Fibroblast of lung (primary cell): ENCODE results near the gene PDE2A. TPM values are rescaled to one million over a fixed set of nuclear protein-coding genes. Genes with fewer than 3 reads are reported as not detected.

Experiments
- DNase-seq, 2 donors: peaks; one replicate each; pipeline versions ENCODE4 v3.0.0 to v3.0.0-alpha.2; 2010; ENCODE audit warnings: low read depth in 2 of 2
- H2AFZ ChIP-seq: 2 replicates; pipeline ENCODE4 v1.5.1; 2012; ENCODE audit warnings: low read length, control low read depth, inconsistent platforms
- H3K27ac ChIP-seq: 2 replicates; pipeline ENCODE4 v1.5.1; 2011; ENCODE audit warnings: low read length, control low read depth; ENCODE audit not compliant: insufficient read depth
- H3K27me3 ChIP-seq: 2 replicates; pipeline ENCODE4 v1.5.1; 2011; ENCODE audit warnings: mild to moderate bottlenecking, low read length; ENCODE audit not compliant: control insufficient read depth, insufficient read depth
- H3K36me3 ChIP-seq: 2 replicates; pipeline ENCODE4 v1.5.1; 2011; ENCODE audit warnings: low read length; ENCODE audit not compliant: control insufficient read depth, insufficient read depth
- H3K4me1 ChIP-seq: 2 replicates; pipeline ENCODE4 v1.5.1; 2011; ENCODE audit warnings: low read length; ENCODE audit not compliant: control insufficient read depth, insufficient read depth; ENCODE audit errors: extremely low read depth
- H3K4me2 ChIP-seq: 2 replicates; pipeline ENCODE4 v1.5.1; 2011; ENCODE audit warnings: low read length, control low read depth; ENCODE audit not compliant: insufficient read depth; ENCODE audit errors: extremely low read depth
- H3K4me3 ChIP-seq, 4 experiments: fragments of 200-600 bp in 1 of 4; sonication (generic) in 1 of 4; replicated peaks in 1 of 4; 2 replicates each; pipeline ENCODE4 v1.5.1; 2011 to 2016; ENCODE audit warnings: low read length in 4 of 4, low read depth in 3 of 4, mild to moderate bottlenecking in 3 of 4, control low read depth in 2 of 4, inconsistent platforms in 1 of 4, mixed read lengths in 1 of 4; ENCODE audit not compliant: insufficient read depth in 1 of 4; ENCODE audit errors: control extremely low read depth in 1 of 4
- H3K79me2 ChIP-seq: 2 replicates; pipeline ENCODE4 v1.5.1; 2012; ENCODE audit warnings: mild to moderate bottlenecking, low read length, inconsistent platforms; ENCODE audit not compliant: control insufficient read depth, insufficient read depth
- H3K9ac ChIP-seq: 2 replicates; pipeline ENCODE4 v1.5.1; 2011; ENCODE audit warnings: mild to moderate bottlenecking, low read length, control low read depth; ENCODE audit not compliant: insufficient read depth
- H3K9me3 ChIP-seq: 2 replicates; pipeline ENCODE4 v1.5.1; 2012; ENCODE audit warnings: low read depth, low read length; ENCODE audit not compliant: control insufficient read depth, insufficient read depth
- H4K20me1 ChIP-seq: 2 replicates; pipeline ENCODE4 v1.5.1; 2011; ENCODE audit warnings: low read length; ENCODE audit not compliant: control insufficient read depth, insufficient read depth; ENCODE audit errors: extremely low read depth
- EZH2 ChIP-seq: IDR thresholded peaks from 2 replicates; pipeline ENCODE4 v1.5.1; 2012; ENCODE audit warnings: low read length, control low read depth, mild to moderate bottlenecking; ENCODE audit errors: missing control alignments
- polyA plus RNA-seq, 2 donors: library from polyadenylated mRNA; depleted of rRNA in 1 of 2; stranded (reverse) in 1 of 2; unstranded in 1 of 2; fragments of >200 nt; gene quantifications; 2 replicates each; pipeline ENCODE4 v1.2.1, GENCODE V29; 2011 to 2012; ENCODE audit warnings: missing spikeins in 1 of 2
- total RNA-seq: library from RNA; depleted of rRNA; stranded (reverse); fragments of >200 nt; gene quantifications from 2 replicates; pipeline ENCODE4 v1.2.1, GENCODE V29; 2014
- TF ChIP-seq, protein P1 (sequence below), 2 donors: IDR thresholded peaks in 1 of 2; conservative IDR thresholded peaks in 1 of 2; 1 replicate in 1 of 2; 2 replicates in 1 of 2; pipeline ENCODE4 v1.5.1; 2011 to 2012; ENCODE audit warnings: low read length in 2 of 2, control low read depth in 1 of 2, inconsistent platforms in 1 of 2, low read depth in 1 of 2, mild to moderate bottlenecking in 1 of 2

The PDE2A gene
- total and polyA plus RNA-seq, 2 donors (not counting 1 experiment from before 2014, with no cell fraction given) = 0.50 to 2.6 TPM

DNA sequence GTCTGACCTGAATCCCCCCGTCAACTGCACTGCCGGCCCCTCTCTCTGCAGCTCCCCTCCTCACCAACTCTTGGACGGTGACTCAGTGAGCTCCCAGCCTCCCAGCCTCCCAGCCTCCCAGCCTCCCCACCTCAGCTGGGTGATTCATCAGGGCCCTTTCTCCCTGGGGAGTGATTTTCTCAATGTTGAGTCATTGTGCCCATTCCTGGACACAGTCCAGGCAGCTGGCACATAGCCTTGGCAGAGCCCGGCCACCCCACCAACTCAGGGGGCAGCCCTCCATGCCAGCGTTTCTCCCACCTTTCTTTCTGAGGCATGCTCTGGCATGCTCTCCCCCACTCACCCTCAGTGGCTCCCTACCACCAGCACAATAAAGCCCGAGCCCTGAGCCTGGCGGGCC is 30.7 kb downstream of the PDE2A start:
- H3K27me3 ChIP-seq = peaks cover 17% of the 10 kb centered on the region
- H3K4me1 ChIP-seq = no peaks in the 10 kb centered on the region
- no peaks in the 10 kb centered on the region for H3K9me3 ChIP-seq
- no peak overlapping the region for H2AFZ ChIP-seq
- H3K9ac ChIP-seq = no peak overlapping the region
- H3K4me3 ChIP-seq = no peak overlapping the region
- H3K4me2 ChIP-seq = no peak overlapping the region
- H4K20me1 ChIP-seq = no peaks in the 10 kb centered on the region
- DNase-seq = peak; percentile 14 to 15
- TF ChIP-seq, protein P1, sequence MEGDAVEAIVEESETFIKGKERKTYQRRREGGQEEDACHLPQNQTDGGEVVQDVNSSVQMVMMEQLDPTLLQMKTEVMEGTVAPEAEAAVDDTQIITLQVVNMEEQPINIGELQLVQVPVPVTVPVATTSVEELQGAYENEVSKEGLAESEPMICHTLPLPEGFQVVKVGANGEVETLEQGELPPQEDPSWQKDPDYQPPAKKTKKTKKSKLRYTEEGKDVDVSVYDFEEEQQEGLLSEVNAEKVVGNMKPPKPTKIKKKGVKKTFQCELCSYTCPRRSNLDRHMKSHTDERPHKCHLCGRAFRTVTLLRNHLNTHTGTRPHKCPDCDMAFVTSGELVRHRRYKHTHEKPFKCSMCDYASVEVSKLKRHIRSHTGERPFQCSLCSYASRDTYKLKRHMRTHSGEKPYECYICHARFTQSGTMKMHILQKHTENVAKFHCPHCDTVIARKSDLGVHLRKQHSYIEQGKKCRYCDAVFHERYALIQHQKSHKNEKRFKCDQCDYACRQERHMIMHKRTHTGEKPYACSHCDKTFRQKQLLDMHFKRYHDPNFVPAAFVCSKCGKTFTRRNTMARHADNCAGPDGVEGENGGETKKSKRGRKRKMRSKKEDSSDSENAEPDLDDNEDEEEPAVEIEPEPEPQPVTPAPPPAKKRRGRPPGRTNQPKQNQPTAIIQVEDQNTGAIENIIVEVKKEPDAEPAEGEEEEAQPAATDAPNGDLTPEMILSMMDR (conservative IDR thresholded peaks at IDR 0.05 in 1 of 2, IDR thresholded peaks at IDR 0.05 in 1 of 2; ENCODE audit: low read depth in 1 of 2, low read length in 2 of 2) = no peak
- TF ChIP-seq EZH2 = no peak
- H3K36me3 ChIP-seq = no peaks in the 10 kb centered on the region
- no peak overlapping the region for H3K27ac ChIP-seq
- no peaks in the 10 kb centered on the region for H3K79me2 ChIP-seq

GRCh38 chr11:72642884-72643522 is 31.2 kb downstream of the PDE2A start:
- Histone ChIP-seq H3K36me3 (no peaks in the 10 kb centered on the region), H3K4me2 (peak overlapping the region; percentile 69), H3K4me1 (no peaks in the 10 kb centered on the region), H3K79me2 (no peaks in the 10 kb centered on the region), H4K20me1 (no peaks in the 10 kb centered on the region), H3K27ac (no peak overlapping the region), H3K9ac (no peak overlapping the region), H3K9me3 (no peaks in the 10 kb centered on the region), H3K4me3 (peak overlapping the region in 2 of 4 experiments; percentile 17), H2AFZ (peak overlapping the region; percentile 54), H3K27me3 (peaks cover 17% of the 10 kb centered on the region)
- TF ChIP-seq, protein P1 (conservative IDR thresholded peaks at IDR 0.05 in 1 of 2, IDR thresholded peaks at IDR 0.05 in 1 of 2; ENCODE audit: low read depth in 1 of 2, low read length in 2 of 2) = peak; percentile 56 to 72
- no peak for TF ChIP-seq EZH2
- peak; percentile 33 to 39 for DNase-seq

DNA sequence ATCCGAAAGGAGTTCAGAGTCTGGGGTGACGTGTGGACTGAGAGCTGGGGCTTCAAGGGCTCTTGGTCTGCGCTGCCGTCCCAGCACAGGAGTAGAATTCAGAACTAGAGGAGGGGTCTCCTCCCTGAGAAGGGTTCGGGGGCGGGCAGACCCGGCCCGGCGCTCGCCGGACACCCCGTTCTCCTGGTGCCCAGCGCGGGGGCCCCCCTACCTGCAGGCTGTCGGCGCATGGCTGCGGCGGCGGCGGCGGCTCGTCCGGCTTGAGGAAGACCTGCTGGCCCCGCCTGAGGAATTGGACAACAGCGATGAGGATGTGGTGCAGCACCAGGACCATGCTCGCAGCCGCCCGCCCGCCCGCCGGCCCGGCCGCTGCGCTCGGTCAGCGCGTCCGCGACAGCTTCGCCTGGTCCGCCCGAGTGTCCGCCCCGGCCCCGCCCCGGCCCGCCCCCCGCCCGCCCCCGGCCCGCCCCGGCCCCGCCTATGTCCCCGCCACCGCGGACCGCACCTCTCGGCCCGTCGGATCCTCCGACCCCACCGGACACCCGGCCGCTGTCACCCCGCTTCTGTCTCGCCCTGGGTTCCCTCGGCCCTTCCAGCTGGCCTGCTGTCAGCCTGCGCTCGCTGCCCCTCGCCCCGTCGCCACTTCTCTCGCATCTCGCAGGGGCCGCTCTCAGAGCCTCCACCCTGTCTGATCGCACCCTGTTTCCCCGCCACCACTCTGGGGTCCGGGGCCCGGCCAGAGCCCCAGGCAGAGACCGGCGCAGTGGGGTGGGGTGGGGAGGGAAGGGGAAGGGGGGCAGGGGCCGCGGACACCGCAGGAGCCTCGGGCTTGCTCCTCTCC is 32.0 kb downstream of the PDE2A start:
- peak; percentile 3 to 7 for DNase-seq
- Histone ChIP-seq H3K9me3 (no peaks in the 10 kb centered on the region), H3K79me2 (no peaks in the 10 kb centered on the region), H3K36me3 (no peaks in the 10 kb centered on the region), H3K4me1 (no peaks in the 10 kb centered on the region), H3K9ac (no peak overlapping the region), H2AFZ (no peak overlapping the region), H3K4me2 (peak overlapping the region; percentile 60), H4K20me1 (no peaks in the 10 kb centered on the region), H3K27ac (no peak overlapping the region), H3K4me3 (peak overlapping the region in 1 of 4 experiments; percentile 39), H3K27me3 (peaks cover 17% of the 10 kb centered on the region)
- TF ChIP-seq, protein P1 (conservative IDR thresholded peaks at IDR 0.05 in 1 of 2, IDR thresholded peaks at IDR 0.05 in 1 of 2; ENCODE audit: low read depth in 1 of 2, low read length in 2 of 2) = no peak
- no peak for TF ChIP-seq EZH2
